Measurements from ENCODE around the gene PHF20.
"Not testable (repeated sequence)": the region's sequence is repeated elsewhere in the genome, so short reads cannot be mapped to it uniquely, and the experiment has no call there.

PHF20 gene

GRCh38 chr20:35845561-35845960, 73.7 kb downstream of the PHF20 start:
- no peaks in the 10 kb centered on the region for H3K4me1 ChIP-seq (ENCODE audit: insufficient read depth, low read length)
- no peaks in the 10 kb centered on the region for H3K27me3 ChIP-seq (ENCODE audit: insufficient read depth, low read length)
- peaks cover 19% of the 10 kb centered on the region for H3K9me3 ChIP-seq (ENCODE audit: low read length)
- peaks cover 55% of the 10 kb centered on the region for H3K36me3 ChIP-seq (ENCODE audit: insufficient read depth, low read length)
- no peak overlapping the region for H3K4me3 ChIP-seq (ENCODE audit: low read length)
- H2AFZ ChIP-seq (ENCODE audit: low read depth, low read length) = no peak overlapping the region

DNA sequence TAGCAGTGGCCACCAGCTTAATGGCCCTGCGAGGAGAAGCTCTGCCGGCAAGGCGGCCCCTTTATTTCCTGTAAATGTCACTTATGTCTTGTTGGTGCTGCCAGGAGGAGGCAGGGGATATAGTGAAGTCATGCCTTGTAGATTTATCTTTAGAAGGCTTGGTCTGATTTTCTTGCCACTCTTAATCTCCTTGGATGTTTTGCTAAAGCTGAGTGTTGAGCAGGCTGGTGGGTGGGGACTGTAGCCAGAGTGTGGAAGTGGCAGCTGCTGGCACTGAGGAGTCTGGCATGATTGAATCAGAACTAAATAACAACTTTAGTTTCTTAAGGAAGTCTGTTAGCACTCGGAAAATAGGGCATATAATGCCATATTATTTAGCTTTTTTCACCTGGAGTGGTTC, 77.9 kb downstream of the PHF20 start:
- Histone ChIP-seq H3K4me3 (ENCODE audit: low read length) (no peak overlapping the region), H3K4me1 (ENCODE audit: insufficient read depth, low read length) (no peaks in the 10 kb centered on the region), H3K9me3 (ENCODE audit: low read length) (peaks cover 2% of the 10 kb centered on the region), H3K27me3 (ENCODE audit: insufficient read depth, low read length) (no peaks in the 10 kb centered on the region), H3K36me3 (ENCODE audit: insufficient read depth, low read length) (peaks cover 52% of the 10 kb centered on the region), H2AFZ (ENCODE audit: low read depth, low read length) (no peak overlapping the region)

GRCh38 chr20:35851659-35852058, 79.8 kb downstream of the PHF20 start:
- H3K4me3 ChIP-seq (ENCODE audit: low read length); H3K4me1 ChIP-seq (ENCODE audit: insufficient read depth, low read length); H3K9me3 ChIP-seq (ENCODE audit: low read length); H2AFZ ChIP-seq (ENCODE audit: low read depth, low read length); H3K27me3 ChIP-seq (ENCODE audit: insufficient read depth, low read length): not testable (repeated sequence)
- peaks cover 41% of the 10 kb centered on the region for H3K36me3 ChIP-seq (ENCODE audit: insufficient read depth, low read length)

DNA sequence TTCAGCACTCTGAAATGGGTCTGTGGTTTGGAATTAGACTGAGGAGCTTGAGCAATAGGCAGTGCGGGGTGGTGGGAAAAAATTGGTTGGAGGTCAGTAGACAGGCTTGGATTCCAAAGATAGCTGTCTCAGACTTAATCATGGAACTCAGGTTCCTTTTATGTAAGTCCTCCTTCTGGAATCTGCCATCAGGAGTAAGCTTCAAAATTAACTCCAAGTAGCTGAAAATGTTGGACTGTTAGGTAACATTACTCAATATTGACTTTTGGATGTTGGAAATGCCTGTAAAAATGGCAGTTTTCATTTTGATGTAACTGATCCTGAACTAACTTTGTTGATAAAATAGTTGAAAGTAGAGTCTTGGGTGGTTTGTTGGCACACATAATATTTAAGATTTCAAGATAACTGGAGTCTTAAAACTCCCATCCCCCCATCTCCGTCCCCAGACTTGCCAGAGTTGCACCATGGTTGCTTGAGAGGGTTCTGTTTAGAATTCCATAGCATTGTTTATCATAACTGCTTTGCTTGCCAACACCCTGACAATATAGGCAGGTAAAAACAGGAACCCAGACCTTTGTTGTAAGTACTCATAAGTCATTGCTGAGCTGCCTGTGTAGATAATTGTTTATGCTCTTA, 83.0 kb downstream of the PHF20 start:
- Histone ChIP-seq H3K4me3 (ENCODE audit: low read length) (no peak overlapping the region), H3K27me3 (ENCODE audit: insufficient read depth, low read length) (no peaks in the 10 kb centered on the region), H3K36me3 (ENCODE audit: insufficient read depth, low read length) (peaks cover 31% of the 10 kb centered on the region), H3K9me3 (ENCODE audit: low read length) (peaks cover 2% of the 10 kb centered on the region), H3K4me1 (ENCODE audit: insufficient read depth, low read length) (no peaks in the 10 kb centered on the region), H2AFZ (ENCODE audit: low read depth, low read length) (no peak overlapping the region)

DNA sequence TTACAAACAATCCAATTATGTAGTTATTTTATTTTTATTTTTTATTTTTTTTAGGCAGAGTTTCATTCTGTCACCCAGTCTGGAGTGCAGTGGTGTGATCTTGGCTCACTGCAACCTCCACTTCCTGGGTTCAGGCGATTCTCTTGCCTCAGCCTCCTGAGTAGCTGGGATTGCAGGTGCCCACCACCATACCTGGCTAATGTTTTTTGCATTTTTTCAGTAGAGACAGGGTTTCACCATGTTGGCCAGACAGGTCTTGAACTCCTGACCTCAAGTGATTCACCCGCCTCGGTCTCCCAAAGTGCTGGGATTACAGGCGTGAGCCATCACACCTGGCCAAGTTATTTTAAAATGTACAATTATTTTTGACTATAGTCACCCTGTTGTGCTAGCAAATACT, 83.8 kb downstream of the PHF20 start:
- H3K36me3 ChIP-seq (ENCODE audit: insufficient read depth, low read length) = peaks cover 32% of the 10 kb centered on the region
- not testable (repeated sequence) for H3K4me1 ChIP-seq (ENCODE audit: insufficient read depth, low read length); H3K9me3 ChIP-seq (ENCODE audit: low read length); H3K27me3 ChIP-seq (ENCODE audit: insufficient read depth, low read length); H2AFZ ChIP-seq (ENCODE audit: low read depth, low read length); H3K4me3 ChIP-seq (ENCODE audit: low read length)

GRCh38 chr20:35856866-35857265, 85.1 kb downstream of the PHF20 start:
- Histone ChIP-seq H3K9me3 (ENCODE audit: low read length) (peaks cover 2% of the 10 kb centered on the region), H3K4me3 (ENCODE audit: low read length) (no peak overlapping the region), H3K27me3 (ENCODE audit: insufficient read depth, low read length) (no peaks in the 10 kb centered on the region), H3K4me1 (ENCODE audit: insufficient read depth, low read length) (no peaks in the 10 kb centered on the region), H3K36me3 (ENCODE audit: insufficient read depth, low read length) (peaks cover 30% of the 10 kb centered on the region), H2AFZ (ENCODE audit: low read depth, low read length) (no peak overlapping the region)

DNA sequence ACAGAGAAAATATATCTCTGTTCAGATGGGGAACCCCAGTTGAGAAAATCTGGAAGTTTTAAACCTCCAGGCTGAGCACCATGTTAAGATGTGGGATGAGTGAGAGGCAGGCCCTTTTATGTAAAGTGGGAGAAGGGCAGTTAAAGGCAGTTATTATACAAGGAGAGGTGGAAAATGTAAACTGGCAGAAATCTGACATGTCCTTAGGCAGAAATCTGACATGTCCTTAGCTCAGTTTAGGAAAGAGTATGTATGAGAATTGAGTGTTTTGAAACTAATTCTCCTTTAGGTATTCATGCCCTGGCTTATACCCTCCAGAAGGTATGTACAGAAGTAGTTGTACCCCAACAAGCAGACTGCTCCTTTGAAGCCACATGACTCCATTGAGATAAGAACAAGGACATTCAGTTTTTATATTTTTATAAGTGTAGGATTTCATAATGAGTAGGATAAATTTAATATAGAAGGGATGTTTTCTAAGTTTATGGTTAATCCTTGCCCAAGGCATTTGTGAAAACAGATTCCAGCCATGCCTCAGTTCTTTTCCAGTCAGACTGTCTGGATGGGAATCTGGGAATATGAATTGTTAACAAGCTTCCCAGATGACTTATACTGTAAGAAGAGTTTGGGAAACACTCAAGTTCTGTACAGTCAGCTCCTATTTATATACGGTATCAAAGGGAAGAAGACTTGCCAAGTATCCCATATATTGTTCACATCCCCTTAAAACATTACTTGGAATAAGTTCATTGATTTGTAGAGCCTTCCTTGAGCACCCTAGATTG, 94.8 kb downstream of the PHF20 start:
- Histone ChIP-seq H3K36me3 (ENCODE audit: insufficient read depth, low read length) (peaks cover 29% of the 10 kb centered on the region), H3K4me3 (ENCODE audit: low read length) (no peak overlapping the region)

GRCh38 chr20:35870541-35871258, 98.9 kb downstream of the PHF20 start:
- H3K9me3 ChIP-seq (ENCODE audit: low read length) = no peaks in the 10 kb centered on the region
- no peak overlapping the region for H2AFZ ChIP-seq (ENCODE audit: low read depth, low read length)
- peaks cover 23% of the 10 kb centered on the region for H3K36me3 ChIP-seq (ENCODE audit: insufficient read depth, low read length)
- no peak overlapping the region for H3K4me3 ChIP-seq (ENCODE audit: low read length)
- peaks cover 11% of the 10 kb centered on the region for H3K4me1 ChIP-seq (ENCODE audit: insufficient read depth, low read length)
- no peaks in the 10 kb centered on the region for H3K27me3 ChIP-seq (ENCODE audit: insufficient read depth, low read length)

More for the DNA sequence above, 94.8 kb downstream of the PHF20 start:
- Histone ChIP-seq H3K4me1 (ENCODE audit: insufficient read depth, low read length) (peaks cover 6% of the 10 kb centered on the region), H3K9me3 (ENCODE audit: low read length) (no peaks in the 10 kb centered on the region), H2AFZ (ENCODE audit: low read depth, low read length) (no peak overlapping the region), H3K27me3 (ENCODE audit: insufficient read depth, low read length) (no peaks in the 10 kb centered on the region)

GRCh38 chr20:35871259-35871771, 99.5 kb downstream of the PHF20 start:
- Histone ChIP-seq H3K36me3 (ENCODE audit: insufficient read depth, low read length) (peaks cover 20% of the 10 kb centered on the region), H3K27me3 (ENCODE audit: insufficient read depth, low read length) (no peaks in the 10 kb centered on the region)

GRCh38 chr20:35876033-35876320, 104.2 kb downstream of the PHF20 start:
- H3K36me3 ChIP-seq (ENCODE audit: insufficient read depth, low read length) = peaks cover 9% of the 10 kb centered on the region
- peaks cover 11% of the 10 kb centered on the region for H3K4me1 ChIP-seq (ENCODE audit: insufficient read depth, low read length)
- no peak overlapping the region for H3K4me3 ChIP-seq (ENCODE audit: low read length)
- no peaks in the 10 kb centered on the region for H3K27me3 ChIP-seq (ENCODE audit: insufficient read depth, low read length)
- H2AFZ ChIP-seq (ENCODE audit: low read depth, low read length) = no peak overlapping the region
- H3K9me3 ChIP-seq (ENCODE audit: low read length) = no peaks in the 10 kb centered on the region

More at GRCh38 chr20:35871259-35871771, 99.5 kb downstream of the PHF20 start:
- Histone ChIP-seq H3K4me1 (ENCODE audit: insufficient read depth, low read length) (peaks cover 11% of the 10 kb centered on the region), H2AFZ (ENCODE audit: low read depth, low read length) (no peak overlapping the region), H3K9me3 (ENCODE audit: low read length) (no peaks in the 10 kb centered on the region), H3K4me3 (ENCODE audit: low read length) (no peak overlapping the region)

- no peaks in the 10 kb centered on the region for H3K9me3 ChIP-seq (ENCODE audit: low read length)
- no peaks in the 10 kb centered on the region for H3K27me3 ChIP-seq (ENCODE audit: insufficient read depth, low read length)
- no peak overlapping the region for H2AFZ ChIP-seq (ENCODE audit: low read depth, low read length)
- H3K4me1 ChIP-seq (ENCODE audit: insufficient read depth, low read length) = peaks cover 11% of the 10 kb centered on the region
- no peaks in the 10 kb centered on the region for H3K36me3 ChIP-seq (ENCODE audit: insufficient read depth, low read length)
- no peak overlapping the region for H3K4me3 ChIP-seq (ENCODE audit: low read length)
These were observed 105.8 kb downstream of the PHF20 start for GRCh38 chr20:35877611-35878010.

- Histone ChIP-seq H2AFZ (ENCODE audit: low read depth, low read length) (no peak overlapping the region), H3K4me3 (ENCODE audit: low read length) (no peak overlapping the region), H3K36me3 (ENCODE audit: insufficient read depth, low read length) (no peaks in the 10 kb centered on the region), H3K27me3 (ENCODE audit: insufficient read depth, low read length) (no peaks in the 10 kb centered on the region), H3K9me3 (ENCODE audit: low read length) (no peaks in the 10 kb centered on the region), H3K4me1 (ENCODE audit: insufficient read depth, low read length) (peaks cover 11% of the 10 kb centered on the region)
These were observed 106.4 kb downstream of the PHF20 start for GRCh38 chr20:35878113-35878625.

DNA sequence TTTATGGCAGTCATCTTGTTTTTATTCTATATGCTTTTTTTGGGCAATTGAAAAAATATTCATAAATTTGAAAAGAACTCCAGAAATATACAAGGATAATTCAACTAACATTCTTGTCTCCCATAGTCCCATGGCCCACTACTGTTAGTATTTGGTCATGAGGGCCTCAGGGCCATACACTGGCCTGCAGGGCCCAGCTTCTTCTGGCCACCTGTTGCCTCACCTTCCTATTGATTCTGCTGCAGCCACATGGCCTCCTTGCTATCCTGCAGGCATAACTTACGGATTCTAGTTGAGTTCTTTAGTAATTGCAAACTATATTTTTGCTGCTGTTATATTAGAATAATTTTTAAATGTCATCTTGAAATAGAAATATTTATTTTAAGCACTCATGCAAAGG, 109.9 kb downstream of the PHF20 start:
- no peaks in the 10 kb centered on the region for H3K4me1 ChIP-seq (ENCODE audit: insufficient read depth, low read length)
- H3K27me3 ChIP-seq (ENCODE audit: insufficient read depth, low read length) = no peaks in the 10 kb centered on the region
- H3K4me3 ChIP-seq (ENCODE audit: low read length) = no peak overlapping the region
- no peak overlapping the region for H2AFZ ChIP-seq (ENCODE audit: low read depth, low read length)
- peaks cover 6% of the 10 kb centered on the region for H3K36me3 ChIP-seq (ENCODE audit: insufficient read depth, low read length)
- no peaks in the 10 kb centered on the region for H3K9me3 ChIP-seq (ENCODE audit: low read length)

Measured in neuron (in vitro differentiated cells).